Activated CD8-positive, alpha-beta memory T cell treated with anti-CD3 and anti-CD28 coated beads for 24 hours (primary cell): ENCODE measurements around the gene MSH3.
"Not testable (repeated sequence)": the region's sequence is repeated elsewhere in the genome, so short reads cannot be mapped to it uniquely, and the experiment has no call there.

ENCODE experiments used
- DNase-seq: peaks from one replicate; pipeline ENCODE4 v3.0.0-alpha.2; 2020

The MSH3 gene

DNA sequence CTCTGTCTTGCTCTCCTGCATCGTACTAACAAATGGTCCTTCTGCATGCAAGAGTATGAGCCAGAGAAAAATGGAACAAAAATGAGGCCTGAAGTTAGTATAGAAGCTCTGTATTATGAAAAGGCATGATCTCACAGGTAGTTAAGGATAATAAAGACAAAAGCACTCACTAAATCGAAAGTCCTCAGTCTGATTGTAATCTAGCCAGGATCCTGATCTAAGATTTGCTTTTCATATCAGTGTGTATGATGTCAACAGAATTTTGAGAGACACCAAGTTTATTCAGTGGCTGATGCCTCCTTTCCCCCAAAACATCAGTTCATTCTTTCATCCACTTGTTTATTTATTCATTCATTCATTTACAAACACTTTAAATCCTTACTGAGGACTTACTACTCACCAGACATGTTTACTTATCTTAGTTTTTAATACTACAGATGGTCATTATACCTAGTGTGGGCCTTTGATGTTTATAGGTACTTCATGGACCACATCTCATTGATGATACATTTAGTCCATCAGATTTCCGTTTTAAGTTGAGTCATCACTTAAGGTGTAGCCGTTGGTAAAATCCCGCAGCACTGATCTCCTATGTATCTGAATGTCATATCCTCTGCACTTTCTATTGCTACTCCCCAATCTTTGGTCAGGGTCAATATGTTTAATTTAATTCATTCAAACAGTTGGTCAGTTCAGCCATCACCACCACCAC, 105.6 kb downstream of the MSH3 start:
- DNase-seq, result no peak

- DNase-seq, result no peak
Observed at GRCh38 chr5:80760680-80761079, 106.2 kb downstream of the MSH3 start.

GRCh38 chr5:80761176-80761575, 106.7 kb downstream of the MSH3 start:
- DNase-seq, result no peak

- DNase-seq, result no peak
Observed at GRCh38 chr5:80761966-80762365, 107.5 kb downstream of the MSH3 start.

DNA sequence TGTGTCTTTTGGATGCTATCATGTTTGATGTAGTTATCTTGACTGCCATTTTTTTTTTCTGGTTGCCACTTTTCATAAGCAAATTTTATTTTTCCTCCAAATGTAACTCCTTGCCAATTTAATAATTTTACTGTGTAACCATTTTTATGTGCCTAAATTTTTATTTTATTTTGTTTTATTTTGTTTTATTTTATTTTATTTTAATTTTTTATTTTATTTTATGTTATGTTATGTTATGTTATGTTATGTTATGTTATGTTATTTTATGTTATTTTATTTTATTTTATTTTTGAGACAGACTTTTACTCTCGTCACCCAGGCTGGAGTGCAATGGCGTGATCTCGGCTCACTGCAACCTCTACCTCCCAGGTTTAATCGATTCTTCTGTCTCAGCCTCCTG, 108.1 kb downstream of the MSH3 start:
- DNase-seq, result no peak

DNA sequence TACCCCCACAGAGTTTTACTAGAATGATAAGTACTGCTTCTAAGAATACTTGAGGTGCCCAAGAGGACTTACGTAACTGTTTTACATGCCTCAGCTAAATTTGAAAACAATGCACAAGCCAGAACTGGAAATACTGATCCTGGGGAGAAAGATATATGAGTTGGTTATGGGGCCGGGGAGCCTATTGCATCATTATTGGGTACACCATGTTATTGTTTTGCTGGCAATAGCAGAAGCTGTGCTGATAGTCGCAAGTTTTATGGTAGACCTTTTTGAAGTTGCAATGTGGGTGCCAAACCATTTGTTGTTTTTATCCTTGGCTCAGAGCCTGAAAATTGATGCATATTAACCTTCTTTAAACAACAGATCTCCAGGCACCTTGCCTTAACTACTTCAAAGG, 108.8 kb downstream of the MSH3 start:
- DNase-seq, result no peak

DNA sequence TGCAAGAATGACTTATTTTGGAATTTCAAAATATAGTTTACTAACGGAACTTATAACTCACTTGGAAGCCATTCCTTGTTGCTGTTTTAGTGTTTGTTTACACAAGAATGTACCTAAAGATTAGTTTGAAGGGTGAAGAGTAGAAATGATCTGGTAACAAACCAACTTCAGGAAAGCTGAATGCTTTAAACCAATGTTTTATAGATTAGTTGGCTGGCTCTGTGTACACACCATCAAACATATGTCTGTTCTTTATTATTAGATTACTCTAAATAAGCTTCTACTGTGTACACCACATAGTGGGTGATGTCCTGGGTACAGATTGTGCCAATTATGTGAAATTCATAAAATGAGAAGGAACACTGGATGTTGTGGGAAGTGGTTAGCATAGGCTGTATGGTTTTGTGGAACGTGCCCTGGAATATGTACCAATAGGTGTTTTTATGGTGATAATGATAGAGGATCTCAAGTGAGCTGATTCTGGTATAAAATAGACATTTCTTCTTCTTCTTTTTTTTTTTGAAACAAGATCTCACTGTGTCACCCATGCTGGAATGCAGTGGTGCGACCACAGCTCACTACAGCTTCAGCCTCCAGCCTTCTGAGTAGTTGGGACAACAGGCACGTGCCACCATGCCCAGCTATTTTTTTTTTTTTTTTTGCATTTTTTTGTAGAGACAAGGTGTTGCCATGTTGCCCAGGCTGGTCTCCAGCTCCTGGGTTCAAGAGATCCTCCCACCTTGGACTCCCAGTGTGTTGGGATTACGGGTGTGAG, 109.6 kb downstream of the MSH3 start:
- DNase-seq, result no peak

DNA sequence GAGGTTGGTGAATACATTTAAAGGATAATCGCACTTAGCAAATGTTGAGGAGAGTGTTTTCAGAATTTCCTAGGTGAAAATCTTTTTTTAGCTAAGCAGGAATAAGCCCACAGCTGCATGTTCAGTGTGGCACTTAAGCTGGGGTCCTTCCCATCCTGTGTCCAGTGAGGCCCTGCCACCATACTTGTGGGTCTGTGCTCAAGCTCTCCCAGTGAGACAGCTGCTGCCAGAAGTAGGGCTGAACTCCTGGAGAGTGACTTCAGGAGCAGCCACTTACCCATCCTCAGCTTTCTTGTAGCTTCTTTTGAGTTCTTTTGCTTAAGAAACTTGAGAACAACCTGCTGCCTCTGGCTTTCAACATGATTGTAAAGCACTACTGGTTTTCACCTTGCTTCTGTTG, 110.3 kb downstream of the MSH3 start:
- no peak for DNase-seq

GRCh38 chr5:80777347-80778287, 123.2 kb downstream of the MSH3 start:
- no peak for DNase-seq

GRCh38 chr5:80780024-80780423, 125.6 kb downstream of the MSH3 start:
- DNase-seq, result no peak

GRCh38 chr5:80780761-80781285, 126.4 kb downstream of the MSH3 start:
- DNase-seq, result no peak

GRCh38 chr5:80781356-80781755, 126.9 kb downstream of the MSH3 start:
- no peak for DNase-seq

DNA sequence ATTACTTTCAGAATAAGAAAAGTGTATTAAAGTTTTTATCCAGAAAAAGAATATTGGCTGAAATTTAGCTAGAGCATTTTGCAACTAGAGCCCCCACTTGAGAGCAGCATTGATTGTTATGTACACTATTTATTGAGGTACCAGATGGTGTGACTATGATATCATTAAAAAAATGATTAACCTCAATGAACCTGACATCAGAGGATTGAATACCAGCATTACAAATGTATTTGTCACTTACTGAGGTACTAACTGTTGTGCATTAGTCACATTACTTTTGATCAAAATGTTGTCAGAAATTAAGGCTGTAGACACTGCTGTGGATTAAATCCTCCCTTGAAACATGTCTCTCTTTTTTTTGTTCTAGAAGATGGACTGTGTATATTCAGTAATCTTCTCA, 128.2 kb downstream of the MSH3 start:
- DNase-seq, result no peak

- DNase-seq, result not testable (repeated sequence)
Observed at GRCh38 chr5:80783751-80784150, 129.3 kb downstream of the MSH3 start.

GRCh38 chr5:80784451-80784850, 130.0 kb downstream of the MSH3 start:
- DNase-seq, result no peak

DNA sequence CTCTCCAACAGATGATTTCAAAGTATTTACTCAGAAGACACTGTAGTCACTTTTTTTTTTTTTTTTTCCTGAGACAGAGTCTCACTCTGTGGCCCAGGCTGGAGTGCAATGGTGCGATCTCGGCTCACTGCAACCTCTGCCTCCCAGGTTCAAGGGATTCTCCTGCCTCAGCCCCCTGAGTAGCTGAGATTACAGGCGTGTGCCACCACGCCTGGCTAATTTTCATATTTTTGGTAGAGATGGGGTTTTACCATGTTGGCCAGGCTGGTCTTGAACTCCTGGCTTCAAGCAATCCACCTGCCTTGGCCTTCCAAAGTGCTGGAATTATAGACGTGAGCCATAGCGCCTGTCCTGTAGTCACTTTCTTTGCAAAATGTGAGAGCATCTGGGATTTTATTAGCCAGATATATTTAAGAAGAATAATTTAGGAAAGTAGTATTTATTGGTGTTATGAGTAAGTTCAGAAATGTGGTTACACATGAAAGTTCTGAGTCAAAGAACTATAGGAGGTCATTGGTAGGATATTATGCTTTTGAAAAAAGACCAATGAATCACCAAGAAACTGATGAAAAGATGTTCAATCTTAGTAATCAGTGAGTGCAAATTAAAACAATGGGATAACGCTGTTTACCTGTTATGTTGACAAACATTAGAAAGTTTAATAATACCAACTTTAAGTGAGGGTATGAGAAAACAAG, 135.0 kb downstream of the MSH3 start:
- not testable (repeated sequence) for DNase-seq

GRCh38 chr5:80790698-80791097, 136.2 kb downstream of the MSH3 start:
- DNase-seq, result no peak

- no peak for DNase-seq
Observed at GRCh38 chr5:80793354-80793753, 138.9 kb downstream of the MSH3 start.

- DNase-seq, result no peak
Observed at GRCh38 chr5:80796846-80797245, 142.4 kb downstream of the MSH3 start.

DNA sequence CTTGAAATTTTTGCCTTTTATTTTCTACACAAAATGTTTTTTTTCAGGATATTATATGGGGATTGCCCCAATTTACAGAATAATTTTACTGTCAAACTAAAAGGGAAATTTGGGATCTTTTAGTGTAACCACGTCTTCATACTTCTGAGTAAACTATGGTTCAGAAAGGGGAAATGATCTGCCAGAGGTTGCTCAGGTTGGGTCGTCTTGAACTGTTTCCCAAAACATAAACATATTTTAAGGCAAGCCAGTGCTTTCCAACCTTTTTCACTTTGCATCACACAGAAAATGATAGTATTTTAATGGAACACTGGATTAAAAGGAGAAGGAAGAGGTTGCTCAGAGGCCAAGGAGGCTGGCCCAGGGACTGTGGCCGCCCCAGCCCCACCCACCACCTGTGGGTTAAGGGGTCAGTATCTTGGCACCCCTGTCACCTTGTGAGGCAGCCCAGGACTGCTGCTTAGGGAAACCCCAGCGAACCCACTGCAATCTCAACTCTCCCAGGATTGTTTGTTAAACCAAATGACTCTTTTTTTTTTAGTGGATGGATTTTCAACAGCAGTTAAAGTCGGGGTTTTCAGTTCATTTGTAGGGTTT, 143.1 kb downstream of the MSH3 start:
- DNase-seq, result no peak

DNA sequence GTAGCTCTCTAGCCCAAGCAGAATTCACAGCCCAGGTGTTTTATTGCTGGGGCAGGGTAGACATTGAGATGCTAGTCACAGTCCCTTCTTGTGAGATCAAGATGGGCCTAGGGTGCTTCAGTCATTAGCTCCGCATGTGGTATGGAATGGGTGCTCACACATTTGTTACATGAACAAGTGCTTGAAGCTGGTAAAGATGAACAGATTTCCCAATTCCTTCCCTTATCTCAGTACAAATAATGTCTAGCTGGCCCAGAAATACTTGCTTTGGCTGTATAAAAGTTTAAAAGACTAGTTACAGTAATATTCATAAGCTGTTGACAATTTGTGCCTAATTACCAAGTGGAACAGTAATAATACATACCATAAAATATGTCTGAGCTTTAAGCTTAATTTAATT, 143.7 kb downstream of the MSH3 start:
- DNase-seq, result no peak

DNA sequence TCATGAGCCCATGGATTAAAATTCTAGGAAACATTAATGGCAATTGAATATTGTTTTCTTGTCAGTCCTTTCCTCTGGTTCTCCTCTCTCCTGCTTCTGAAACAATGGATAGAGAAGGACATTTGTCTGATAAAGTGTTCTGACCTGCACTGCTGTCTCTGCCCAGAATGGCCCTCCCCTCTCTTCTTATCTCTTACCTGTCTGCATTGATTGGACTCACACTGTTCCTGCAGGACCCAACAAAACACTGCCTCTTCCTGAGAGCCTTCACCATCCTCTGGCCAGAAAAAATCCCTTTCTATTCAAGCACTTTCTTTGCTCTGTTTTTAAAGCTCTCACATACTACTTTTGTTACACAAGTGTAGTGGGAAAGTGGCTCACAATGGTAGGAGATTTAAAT, 144.2 kb downstream of the MSH3 start:
- no peak for DNase-seq
